ENCODE measurements around the gene COX7A2L. TPM values are rescaled to one million over a fixed set of nuclear protein-coding genes. Genes with fewer than 3 reads are reported as not detected.

The COX7A2L gene
- total RNA-seq, 1 donor from 2014 or later, result 126 TPM

GRCh38 chr2:42310007-42310515 is 51.0 kb downstream of the COX7A2L start:
- no peak for DNase-seq (ENCODE audit: low read depth)
- Mint-ChIP-seq H3K36me3 (ENCODE audit: low read depth, unreplicated experiment) (peaks cover 3% of the 10 kb centered on the region), H3K9me3 (ENCODE audit: unreplicated experiment) (no peaks in the 10 kb centered on the region), H3K4me3 (ENCODE audit: unreplicated experiment) (no peak overlapping the region), H3K27me3 (ENCODE audit: low read depth, unreplicated experiment) (no peaks in the 10 kb centered on the region), H3K27ac (ENCODE audit: unreplicated experiment) (no peak overlapping the region), H3K4me1 (ENCODE audit: low read depth, unreplicated experiment) (peaks cover 7% of the 10 kb centered on the region)
- TF ChIP-seq CTCF (IDR thresholded peaks at IDR 0.05; ENCODE audit: insufficient read depth, low read depth, low read length) (no peak), EZH2 (IDR thresholded peaks at IDR 0.05; ENCODE audit: insufficient read depth, low read length) (no peak)
- Histone ChIP-seq H4K20me1 (ENCODE audit: insufficient read depth, low read length) (no peaks in the 10 kb centered on the region), H3K27ac (ENCODE audit: low read depth, low read length) (no peak overlapping the region), H3K9me3 (ENCODE audit: insufficient read depth, low read depth, low read length) (no peaks in the 10 kb centered on the region), H3K9ac (ENCODE audit: low read length) (no peak overlapping the region), H2AFZ (ENCODE audit: low read depth, low read length) (no peak overlapping the region), H3K4me3 (ENCODE audit: insufficient read depth, low read depth, low read length) (no peak overlapping the region), H3K27me3 (ENCODE audit: insufficient read depth, low read length) (no peaks in the 10 kb centered on the region), H3K36me3 (ENCODE audit: insufficient read depth, low read length) (no peaks in the 10 kb centered on the region), H3K79me2 (ENCODE audit: insufficient read depth, low read length) (no peaks in the 10 kb centered on the region), H3K4me1 (ENCODE audit: insufficient read depth, low read length) (peaks cover 7% of the 10 kb centered on the region), H3K4me2 (ENCODE audit: low read length) (no peak overlapping the region)
- no peak for FAIRE-seq

- H3K9me3 Mint-ChIP-seq (ENCODE audit: unreplicated experiment), result no peaks in the 10 kb centered on the region
Observed at GRCh38 chr2:42309366-42309765, 51.7 kb downstream of the COX7A2L start.

More at GRCh38 chr2:42309366-42309765, 51.7 kb downstream of the COX7A2L start:
- Histone ChIP-seq H3K36me3 (ENCODE audit: insufficient read depth, low read length) (no peaks in the 10 kb centered on the region), H3K9me3 (ENCODE audit: insufficient read depth, low read depth, low read length) (no peaks in the 10 kb centered on the region), H3K4me2 (ENCODE audit: low read length) (no peak overlapping the region), H3K4me3 (ENCODE audit: insufficient read depth, low read depth, low read length) (no peak overlapping the region), H3K9ac (ENCODE audit: low read length) (no peak overlapping the region), H3K4me1 (ENCODE audit: insufficient read depth, low read length) (peaks cover under 1% of the 10 kb centered on the region), H4K20me1 (ENCODE audit: insufficient read depth, low read length) (no peaks in the 10 kb centered on the region), H3K27ac (ENCODE audit: low read depth, low read length) (no peak overlapping the region), H3K79me2 (ENCODE audit: insufficient read depth, low read length) (no peaks in the 10 kb centered on the region), H2AFZ (ENCODE audit: low read depth, low read length) (no peak overlapping the region), H3K27me3 (ENCODE audit: insufficient read depth, low read length) (no peaks in the 10 kb centered on the region)
- Mint-ChIP-seq H3K4me3 (ENCODE audit: unreplicated experiment) (no peak overlapping the region), H3K4me1 (ENCODE audit: low read depth, unreplicated experiment) (peaks cover 1% of the 10 kb centered on the region), H3K36me3 (ENCODE audit: low read depth, unreplicated experiment) (peaks cover 3% of the 10 kb centered on the region), H3K27ac (ENCODE audit: unreplicated experiment) (no peak overlapping the region), H3K27me3 (ENCODE audit: low read depth, unreplicated experiment) (no peaks in the 10 kb centered on the region)
- DNase-seq (ENCODE audit: low read depth), result no peak
- no peak for FAIRE-seq
- TF ChIP-seq EZH2 (IDR thresholded peaks at IDR 0.05; ENCODE audit: insufficient read depth, low read length) (no peak), CTCF (IDR thresholded peaks at IDR 0.05; ENCODE audit: insufficient read depth, low read depth, low read length) (no peak)
